NCI-H524 treated with DMSO at 0.1 percent for 48 hours (cell line): ENCODE measurements around the gene ASS1.
"Not testable (repeated sequence)": the region's sequence is repeated elsewhere in the genome, so short reads cannot be mapped to it uniquely, and the experiment has no call there.

Source experiments
- DNase-seq: peaks from one replicate; lab custom pipeline; 2025; lab: John Stamatoyannopoulos, UW

ASS1 gene

GRCh38 chr9:130444565-130445221 lies at the start of gene ASS1:
ASS1 (plus strand) TSS chr9:130444961; CDS start chr9:130452229, 7,268 bp downstream.
- DNase-seq: peak; percentile 24

- DNase-seq: no peak
These were observed 48.8 kb upstream of the ASS1 start for GRCh38 chr9:130395810-130396435.

GRCh38 chr9:130396581-130396980 lies 48.2 kb upstream of the ASS1 start:
- DNase-seq: no peak

- DNase-seq: no peak
These were observed 46.1 kb upstream of the ASS1 start for GRCh38 chr9:130398487-130399240.

GRCh38 chr9:130399768-130400167 lies 45.0 kb upstream of the ASS1 start:
- DNase-seq: no peak

GRCh38 chr9:130400870-130401269 lies 43.9 kb upstream of the ASS1 start:
- no peak for DNase-seq

GRCh38 chr9:130401742-130402141 lies 43.0 kb upstream of the ASS1 start:
- not testable (repeated sequence) for DNase-seq

- DNase-seq: no peak
These were observed 42.5 kb upstream of the ASS1 start for GRCh38 chr9:130402243-130402642.

GRCh38 chr9:130402645-130403440 lies 41.9 kb upstream of the ASS1 start:
- no peak for DNase-seq

GRCh38 chr9:130405657-130406257 lies 39.0 kb upstream of the ASS1 start:
- DNase-seq: no peak

GRCh38 chr9:130406278-130406895 lies 38.4 kb upstream of the ASS1 start:
- DNase-seq: no peak

- DNase-seq: no peak
These were observed 36.7 kb upstream of the ASS1 start for GRCh38 chr9:130407916-130408663.

- no peak for DNase-seq
These were observed 36.1 kb upstream of the ASS1 start for GRCh38 chr9:130408669-130409068.

- DNase-seq: no peak
These were observed 35.5 kb upstream of the ASS1 start for GRCh38 chr9:130409246-130409645.

GRCh38 chr9:130410443-130410842 lies 34.3 kb upstream of the ASS1 start:
- DNase-seq: no peak

- no peak for DNase-seq
These were observed 33.2 kb upstream of the ASS1 start for GRCh38 chr9:130411566-130411915.

- no peak for DNase-seq
These were observed 30.6 kb upstream of the ASS1 start for GRCh38 chr9:130414081-130414731.

GRCh38 chr9:130414910-130415746 lies 29.6 kb upstream of the ASS1 start:
- no peak for DNase-seq

- DNase-seq: no peak
These were observed 27.2 kb upstream of the ASS1 start for GRCh38 chr9:130417602-130418001.
